SK-N-MC (cell line): ENCODE data around the gene PLEKHA6.

Experiments used
- DNase-seq: peaks from one replicate; pipeline ENCODE4 v3.0.0-alpha.2; 2011; ENCODE audit warnings: low read depth, low spot score
- H3K27ac ChIP-seq: fragments of 200-600 bp; sonication (generic); 2 replicates; pipeline ENCODE4 v1.5.1; 2016; ENCODE audit warnings: mixed run types
- H3K36me3 ChIP-seq: fragments of 200-600 bp; sonication (generic); 2 replicates; pipeline ENCODE4 v1.6.1; 2017; ENCODE audit warnings: antibody characterized with exemption, low read length, mixed read lengths; ENCODE audit not compliant: insufficient read depth
- H3K4me3 ChIP-seq: fragments of 200-600 bp; sonication (generic); 2 replicates; pipeline ENCODE4 v1.5.1; 2016
- H3K9ac ChIP-seq: fragments of 200-600 bp; sonication (generic); 2 replicates; pipeline ENCODE4 v1.8.0; 2017; ENCODE audit warnings: mixed run types, mixed read lengths; ENCODE audit not compliant: insufficient read length
- H3K9me3 ChIP-seq: fragments of 200-600 bp; sonication (generic); 2 replicates; pipeline ENCODE4 v1.6.1; 2017; ENCODE audit warnings: low read depth, mild to moderate bottlenecking, antibody characterized with exemption, low read length, moderate library complexity, mixed read lengths
- EZH2 ChIP-seq: fragments of 200-600 bp; sonication (generic); IDR thresholded peaks from one replicate; pipeline ENCODE4 v1.6.1; 2017; ENCODE audit warnings: antibody characterized with exemption
- FOXP2 ChIP-seq: optimal IDR thresholded peaks from 2 replicates; pipeline ENCODE3; 2011; ENCODE audit warnings: mild to moderate bottlenecking, moderate library complexity; ENCODE audit not compliant: insufficient read depth; ENCODE audit errors: extremely low read length, control extremely low read depth
- POLR2AphosphoS5 ChIP-seq: IDR thresholded peaks from 2 replicates; pipeline ENCODE4 v1.6.1; 2012; ENCODE audit warnings: mild to moderate bottlenecking, low read depth, low read length, borderline replicate concordance

Gene PLEKHA6

DNA sequence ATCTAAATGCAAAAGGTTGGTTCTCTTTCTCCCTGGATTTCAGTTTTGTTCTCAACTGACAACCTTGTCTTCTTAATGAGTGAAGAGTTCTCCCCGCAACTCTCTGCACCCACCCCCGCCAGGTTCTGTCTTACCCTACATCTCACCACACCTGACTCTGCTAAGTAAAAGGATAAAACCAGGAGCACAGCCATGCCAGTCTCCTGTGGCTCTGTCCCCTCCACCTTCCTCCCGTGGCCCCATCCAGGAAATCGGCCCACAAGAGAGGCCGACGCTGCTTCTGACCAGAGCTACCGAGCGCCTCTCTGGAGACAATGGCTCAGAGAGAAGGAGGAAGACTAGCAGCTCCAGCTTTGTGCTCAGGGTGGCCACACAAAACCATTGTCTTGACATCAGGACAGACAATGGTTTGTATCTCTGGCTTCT, 72.2 kb downstream of the PLEKHA6 start:
- no peak for TF ChIP-seq FOXP2
- no peak for TF ChIP-seq EZH2
- no peak for TF ChIP-seq POLR2AphosphoS5
- Histone ChIP-seq H3K9ac (no peak overlapping the region), H3K27ac (no peak overlapping the region), H3K9me3 (no peaks in the 10 kb centered on the region), H3K4me3 (no peak overlapping the region), H3K36me3 (no peaks in the 10 kb centered on the region)
- no peak for DNase-seq

DNA sequence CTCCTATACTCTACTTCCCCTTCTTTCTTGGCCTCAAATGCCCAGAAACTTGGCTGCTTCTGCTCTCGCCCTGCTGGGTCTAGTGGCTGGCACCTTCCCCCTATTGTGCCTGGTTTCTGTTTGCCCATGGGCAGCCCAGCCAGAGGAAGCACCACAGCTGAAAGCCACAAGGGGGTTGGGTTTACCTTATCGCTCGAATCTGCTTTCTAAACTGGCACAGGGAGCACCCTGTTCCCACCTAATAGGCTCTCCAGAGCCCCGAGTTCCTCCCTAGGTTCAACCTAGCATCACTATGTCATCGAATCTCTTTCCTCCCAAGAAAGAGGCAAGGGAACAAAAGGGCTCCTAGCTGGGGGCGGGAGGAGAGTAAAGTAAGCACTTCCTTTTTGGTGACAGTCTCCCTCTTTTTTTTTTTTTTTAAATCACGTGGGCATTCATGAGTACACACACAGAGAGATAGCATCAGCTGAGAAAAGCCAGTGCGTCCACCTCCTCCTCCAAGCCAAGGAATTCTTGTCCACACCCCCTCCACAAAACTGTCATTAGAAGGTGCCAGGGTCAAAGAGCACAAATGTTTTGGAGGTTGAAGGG, 72.8 kb downstream of the PLEKHA6 start:
- Histone ChIP-seq H3K4me3 (no peak overlapping the region), H3K27ac (no peak overlapping the region), H3K9me3 (no peaks in the 10 kb centered on the region), H3K9ac (no peak overlapping the region), H3K36me3 (no peaks in the 10 kb centered on the region)
- TF ChIP-seq POLR2AphosphoS5 (no peak), EZH2 (no peak), FOXP2 (no peak)
- no peak for DNase-seq

DNA sequence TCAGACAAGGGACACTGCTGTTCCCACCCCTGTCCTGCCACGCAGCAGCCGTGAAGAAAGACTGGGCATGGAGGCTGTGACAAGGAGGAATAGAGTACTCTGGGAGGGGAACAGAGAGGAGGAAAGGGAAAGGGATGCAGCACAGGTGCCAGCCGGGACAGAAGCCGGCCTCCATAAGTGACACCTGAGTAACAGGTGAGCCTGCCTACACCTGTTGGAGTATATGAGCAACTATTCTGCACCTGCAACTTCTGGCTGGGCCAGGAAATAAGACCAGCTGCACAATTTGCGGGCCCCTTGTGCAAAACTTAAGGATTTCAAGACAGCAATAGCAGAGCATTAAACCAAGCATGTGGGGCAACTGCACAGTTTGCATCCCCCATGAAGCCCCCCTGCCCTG, 73.4 kb downstream of the PLEKHA6 start:
- Histone ChIP-seq H3K36me3 (no peaks in the 10 kb centered on the region), H3K4me3 (no peak overlapping the region), H3K27ac (no peak overlapping the region), H3K9me3 (no peaks in the 10 kb centered on the region), H3K9ac (no peak overlapping the region)
- TF ChIP-seq FOXP2 (no peak), EZH2 (no peak), POLR2AphosphoS5 (no peak)
- DNase-seq, result no peak

DNA sequence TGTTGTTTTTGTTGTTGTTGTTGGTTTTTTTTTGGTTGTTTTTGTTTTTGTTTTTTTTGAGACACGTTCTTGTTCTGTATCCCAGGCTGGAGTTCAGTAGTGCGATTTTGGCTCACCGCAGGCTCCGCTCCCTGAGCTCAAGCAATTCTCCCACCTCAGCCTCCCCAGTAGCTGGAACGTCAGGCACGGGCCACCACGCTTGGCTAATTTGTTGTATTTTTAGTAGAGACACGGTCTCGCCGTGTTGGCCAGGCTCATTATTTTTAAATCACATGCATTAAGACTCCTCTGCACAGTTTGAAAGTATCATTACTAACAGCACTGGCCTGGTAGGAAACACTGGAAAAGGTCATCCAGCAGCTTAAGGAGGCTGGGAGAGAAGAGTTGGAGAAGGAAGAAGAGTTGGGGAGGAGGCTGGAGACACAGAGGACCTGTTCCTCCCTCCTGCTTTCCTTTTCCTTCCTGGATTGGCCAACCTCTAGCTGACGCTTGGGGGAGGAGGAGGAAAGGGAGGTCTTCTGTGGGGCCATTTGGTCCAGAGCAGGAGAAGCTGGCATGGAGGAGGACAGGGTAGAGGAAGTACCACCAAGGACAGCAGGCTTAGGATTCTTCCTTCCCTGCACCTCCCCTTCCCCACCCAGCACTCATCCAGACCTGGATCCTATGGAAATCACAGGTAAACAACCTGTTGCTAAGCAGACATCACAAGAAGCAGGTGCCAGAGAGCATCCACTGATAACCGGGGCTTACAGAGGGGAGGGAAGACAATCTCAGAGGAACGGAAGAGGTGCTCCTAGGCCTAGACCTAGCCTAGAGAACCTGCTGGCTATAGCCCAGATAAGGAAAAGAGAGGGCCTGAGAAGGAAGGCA, 74.1 kb downstream of the PLEKHA6 start:
- Histone ChIP-seq H3K9me3 (no peaks in the 10 kb centered on the region), H3K4me3 (no peak overlapping the region), H3K9ac (no peak overlapping the region), H3K36me3 (no peaks in the 10 kb centered on the region), H3K27ac (no peak overlapping the region)
- TF ChIP-seq POLR2AphosphoS5 (no peak), FOXP2 (no peak), EZH2 (no peak)
- DNase-seq, result no peak

DNA sequence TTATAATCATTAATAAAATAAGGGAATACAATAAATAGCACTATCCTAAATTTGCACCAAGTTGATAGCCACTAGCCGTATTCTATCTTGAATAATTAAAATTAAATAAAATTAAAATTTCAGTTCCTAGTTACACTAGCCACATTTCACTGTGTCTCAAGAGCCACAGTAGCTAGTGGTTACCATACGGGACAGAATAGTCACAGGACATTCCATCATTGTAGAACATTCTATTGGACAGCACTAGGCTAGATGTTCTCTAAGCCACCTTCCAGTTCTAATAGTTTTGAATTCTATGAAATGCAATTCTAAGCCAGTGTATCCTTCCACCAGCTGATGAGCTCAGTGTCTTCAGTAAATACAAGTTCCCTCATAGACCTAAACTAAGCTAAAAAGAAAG, 74.8 kb downstream of the PLEKHA6 start:
- no peak overlapping the region for H3K4me3 ChIP-seq
- TF ChIP-seq POLR2AphosphoS5 (no peak), EZH2 (no peak), FOXP2 (no peak)
- H3K9ac ChIP-seq, result no peak overlapping the region
- no peaks in the 10 kb centered on the region for H3K36me3 ChIP-seq
- DNase-seq, result no peak
- H3K9me3 ChIP-seq, result no peaks in the 10 kb centered on the region
- no peak overlapping the region for H3K27ac ChIP-seq

DNA sequence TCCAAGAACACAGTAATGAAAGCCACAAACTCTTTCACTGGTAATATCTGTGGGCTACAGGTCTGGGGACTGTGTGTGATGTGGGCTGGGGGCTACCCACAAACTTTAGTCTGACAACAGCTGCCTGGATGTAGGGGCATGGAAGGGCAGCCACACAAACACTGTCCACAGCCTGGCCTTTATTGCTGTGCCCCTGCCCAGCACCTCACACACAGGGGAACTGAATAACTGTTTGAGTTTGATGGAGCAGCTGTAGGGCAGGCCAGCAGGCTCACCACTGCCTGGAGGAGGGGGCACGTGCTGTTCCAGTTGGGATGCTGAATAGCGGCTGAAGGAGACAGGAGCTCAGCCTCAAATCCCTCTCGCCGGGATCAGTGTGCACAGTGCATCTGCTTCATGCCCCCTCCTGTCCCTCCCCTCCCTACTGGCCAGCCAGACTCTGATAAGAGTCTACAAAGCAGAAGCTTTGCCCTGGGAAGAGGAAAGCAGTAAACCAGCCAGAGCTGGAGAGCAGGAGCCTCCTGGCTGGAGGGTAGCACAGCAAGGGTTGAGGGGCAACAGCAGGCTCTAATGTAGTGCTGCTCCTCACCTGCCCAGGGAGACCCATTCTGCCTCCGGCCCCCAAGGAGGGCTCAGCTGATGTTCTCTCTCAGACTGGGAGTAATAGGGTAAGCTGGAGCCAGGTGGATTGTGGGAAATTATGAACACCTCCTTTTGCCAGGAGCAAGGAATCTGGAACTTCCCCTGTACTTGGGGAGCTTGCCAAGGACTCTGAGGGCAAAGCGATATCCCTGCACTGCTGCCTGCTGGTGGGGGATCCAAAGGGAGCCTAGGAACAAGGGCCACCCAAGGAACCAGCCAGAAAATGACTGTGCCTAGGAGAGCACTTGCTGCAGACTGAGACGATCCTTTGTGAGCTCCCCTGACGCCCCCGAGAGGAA, 75.7 kb downstream of the PLEKHA6 start:
- H3K9ac ChIP-seq, result no peak overlapping the region
- TF ChIP-seq POLR2AphosphoS5, result no peak
- no peak for TF ChIP-seq EZH2
- TF ChIP-seq FOXP2, result no peak

DNA sequence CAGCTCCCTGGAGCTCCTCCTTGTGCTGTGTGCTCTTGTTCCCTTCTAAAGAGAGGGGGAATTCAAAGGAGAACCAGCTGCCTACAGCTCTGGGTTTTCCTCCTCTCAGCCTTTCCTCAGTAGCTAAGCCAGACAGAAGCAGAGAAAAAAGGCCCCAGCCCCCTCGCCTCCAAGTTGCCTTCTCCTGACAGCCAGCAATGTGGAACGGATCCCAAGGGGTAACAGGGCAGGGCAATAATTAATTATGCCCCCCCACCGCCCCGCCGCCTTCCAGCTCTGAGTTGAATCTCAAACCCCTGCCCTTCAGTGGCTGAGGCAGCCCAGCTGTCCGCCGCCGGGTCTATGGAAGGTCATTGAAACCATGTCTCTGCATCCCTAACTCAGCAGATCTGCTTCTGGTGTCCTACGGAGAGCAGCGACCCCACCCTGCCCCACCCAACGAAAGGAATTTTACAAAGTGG, 76.9 kb downstream of the PLEKHA6 start:
- Histone ChIP-seq H3K4me3 (no peak overlapping the region), H3K9ac (no peak overlapping the region), H3K27ac (no peak overlapping the region), H3K36me3 (no peaks in the 10 kb centered on the region), H3K9me3 (no peaks in the 10 kb centered on the region)
- no peak for DNase-seq
- TF ChIP-seq POLR2AphosphoS5 (no peak), FOXP2 (no peak), EZH2 (no peak)

More for the DNA sequence above, 75.7 kb downstream of the PLEKHA6 start:
- DNase-seq, result no peak
- H3K9me3 ChIP-seq, result no peaks in the 10 kb centered on the region
- no peak overlapping the region for H3K4me3 ChIP-seq
- no peaks in the 10 kb centered on the region for H3K36me3 ChIP-seq
- H3K27ac ChIP-seq, result no peak overlapping the region
